CD4-positive, alpha-beta T cell (primary cell): Measurements from ENCODE around the gene EGFR. TPM values are rescaled to one million over a fixed set of nuclear protein-coding genes. Genes with fewer than 3 reads are reported as not detected.

Source experiments
- ATAC-seq: fragments of 200-7000 bp; cut with Tn5 transposase; one replicate; pipeline ENCODE4 v1.10.0; 2022; ENCODE audit warnings: mild to moderate bottlenecking; ENCODE audit not compliant: poor library complexity
- CTCF ChIA-PET: fragments of 350-600 bp; sonication (Branson Sonifier 250); formaldehyde crosslinking; loops from one replicate; lab custom pipeline; 2021; ENCODE audit warnings: antibody characterized with exemption, inconsistent platforms; lab: Charles Lee
- POLR2A ChIA-PET: fragments of 350-600 bp; sonication (Branson Sonifier 250); formaldehyde crosslinking; loops from one replicate; lab custom pipeline; 2021; ENCODE audit warnings: antibody characterized with exemption, inconsistent platforms; lab: Charles Lee
- DNase-seq, 14 experiments: peaks; one replicate each; pipeline ENCODE4 v3.0.0-alpha.2; 2013 to 2020; ENCODE audit warnings: mixed read lengths in 2 of 14
- H3K27ac ChIP-seq, 2 donors: one replicate each; pipeline versions ENCODE4 v1.5.1 to v1.7.0; 2013; ENCODE audit warnings: low read length in 2 of 2, low read depth in 1 of 2, mild to moderate bottlenecking in 1 of 2
- H3K27me3 ChIP-seq, 2 experiments: 1 replicate in 1 of 2; 2 replicates in 1 of 2; pipeline versions ENCODE4 v1.6.1 to v1.7.0; 2013; ENCODE audit warnings: low read length in 2 of 2, control low read depth in 1 of 2, mild to moderate bottlenecking in 1 of 2, moderate library complexity in 1 of 2; ENCODE audit not compliant: insufficient read depth in 2 of 2, control insufficient read depth in 1 of 2
- H3K36me3 ChIP-seq: one replicate; pipeline ENCODE4 v1.6.1; 2013; ENCODE audit warnings: low read length, control low read depth; ENCODE audit not compliant: insufficient read depth
- H3K4me1 ChIP-seq: one replicate; pipeline ENCODE4 v1.6.1; 2013; ENCODE audit warnings: low read length, control low read depth; ENCODE audit not compliant: insufficient read depth
- H3K4me3 ChIP-seq: one replicate; pipeline ENCODE4 v1.5.1; 2013; ENCODE audit warnings: mild to moderate bottlenecking, low read length, moderate library complexity
- H3K9me3 ChIP-seq, 2 experiments: 1 replicate in 1 of 2; 2 replicates in 1 of 2; pipeline versions ENCODE4 v1.6.1 to v1.7.0; 2013; ENCODE audit warnings: low read length in 2 of 2, mild to moderate bottlenecking in 2 of 2, control low read depth in 1 of 2, moderate library complexity in 1 of 2; ENCODE audit not compliant: control insufficient read depth in 1 of 2, insufficient read depth in 1 of 2
- H3K27ac Mint-ChIP-seq: one replicate; pipeline ENCODE4 v1.8.0; 2020; ENCODE audit warnings: mixed read lengths
- H3K27me3 Mint-ChIP-seq: one replicate; pipeline ENCODE4 v1.8.0; 2021; ENCODE audit warnings: mixed read lengths
- H3K36me3 Mint-ChIP-seq: one replicate; pipeline ENCODE4 v1.8.0; 2021; ENCODE audit warnings: low read depth, mixed read lengths
- H3K4me1 Mint-ChIP-seq: one replicate; pipeline ENCODE4 v1.8.0; 2021; ENCODE audit warnings: low read depth, mixed read lengths
- H3K4me3 Mint-ChIP-seq: one replicate; pipeline ENCODE4 v1.8.0; 2020; ENCODE audit warnings: mild to moderate bottlenecking, mixed read lengths
- H3K9me3 Mint-ChIP-seq: one replicate; pipeline ENCODE4 v1.8.0; 2020; ENCODE audit warnings: mixed read lengths
- CTCF ChIP-seq: fragments of 200-600 bp; IDR thresholded peaks from one replicate; pipeline ENCODE4 v1.8.0; 2022; ENCODE audit warnings: antibody characterized with exemption, mild to moderate bottlenecking
- intact Hi-C, 2 experiments: fragments of 100-400 bp; cut with DNase I in 1 of 2; cut with micrococcal nuclease in 1 of 2; formaldehyde crosslinking; loops; one replicate each; pipeline versions ENCODE4 v1.15.1 to v1.9.0; 2023 to 2025; cut with DNase I, micrococcal nuclease
- total RNA-seq, 174 experiments: library from RNA in 2 of 174; stranded (reverse) in 2 of 174; gene quantifications; one replicate each; pipeline ENCODE4 v1.2.3 and lab custom pipeline; 2021 to 2026

The EGFR gene
- total RNA-seq, 2 experiments from 2014 or later = not detected

- Mint-ChIP-seq H3K36me3 (no peaks in the 10 kb centered on the region), H3K27ac (no peak overlapping the region), H3K27me3 (peaks cover 31% of the 10 kb centered on the region), H3K9me3 (no peaks in the 10 kb centered on the region), H3K4me1 (no peaks in the 10 kb centered on the region), H3K4me3 (no peak overlapping the region)
- Histone ChIP-seq H3K9me3 (no peaks in the 10 kb centered on the region), H3K27ac (no peak overlapping the region), H3K27me3 (peaks cover 0 to 12% of the 10 kb centered on the region in 2 experiments), H3K4me1 (no peaks in the 10 kb centered on the region), H3K36me3 (no peaks in the 10 kb centered on the region), H3K4me3 (no peak overlapping the region)
- POLR2A ChIA-PET = no interaction called here
- no peak for ATAC-seq
- intact Hi-C loops = no loop called here
- DNase-seq = no peak
- TF ChIP-seq CTCF = no peak
- CTCF ChIA-PET = interaction anchor here (0.7 kb wide), 1 partner anchor 1193 kb away, joined by 3 read pairs; no protein-coding TSS in a partner anchor
Observed at GRCh38 chr7:55065079-55065478, 46.3 kb downstream of the EGFR start.

- peaks cover 31% of the 10 kb centered on the region for H3K27me3 Mint-ChIP-seq
- no peaks in the 10 kb centered on the region for H3K36me3 Mint-ChIP-seq
- H3K4me1 Mint-ChIP-seq = no peaks in the 10 kb centered on the region
- H3K27ac ChIP-seq = no peak overlapping the region
- H3K27me3 ChIP-seq = peaks cover 0 to 12% of the 10 kb centered on the region in 2 experiments
- ChIA-PET CTCF (interaction anchor here (0.7 kb wide), 1 partner anchor 1192 kb away, joined by 3 read pairs; no protein-coding TSS in a partner anchor), POLR2A (no interaction called here)
- H3K36me3 ChIP-seq = no peaks in the 10 kb centered on the region
- H3K9me3 ChIP-seq = no peaks in the 10 kb centered on the region
- no peak overlapping the region for H3K4me3 ChIP-seq
- no peaks in the 10 kb centered on the region for H3K9me3 Mint-ChIP-seq
- no peak for DNase-seq
- ATAC-seq = no peak
- no peaks in the 10 kb centered on the region for H3K4me1 ChIP-seq
- no peak for TF ChIP-seq CTCF
- intact Hi-C loops = no loop called here
- H3K4me3 Mint-ChIP-seq = no peak overlapping the region
- no peak overlapping the region for H3K27ac Mint-ChIP-seq
Observed at GRCh38 chr7:55065511-55066229, 46.9 kb downstream of the EGFR start.

- no peak for DNase-seq
- Histone ChIP-seq H3K27ac (no peak overlapping the region), H3K9me3 (no peaks in the 10 kb centered on the region), H3K4me3 (no peak overlapping the region), H3K27me3 (peaks cover 0 to 12% of the 10 kb centered on the region in 2 experiments), H3K4me1 (no peaks in the 10 kb centered on the region), H3K36me3 (no peaks in the 10 kb centered on the region)
- Mint-ChIP-seq H3K4me3 (no peak overlapping the region), H3K9me3 (no peaks in the 10 kb centered on the region), H3K27ac (no peak overlapping the region), H3K4me1 (no peaks in the 10 kb centered on the region), H3K36me3 (no peaks in the 10 kb centered on the region), H3K27me3 (peaks cover 31% of the 10 kb centered on the region)
- no peak for TF ChIP-seq CTCF
- intact Hi-C loops = no loop called here
- POLR2A ChIA-PET = no interaction called here
- ATAC-seq = no peak
- CTCF ChIA-PET = no interaction called here
Observed at GRCh38 chr7:55066524-55066923, 47.7 kb downstream of the EGFR start.
